Smooth muscle cell of the brain vasculature (primary cell): ENCODE measurements around the gene RND1.
A peak's percentile ranks its signal among the peaks of the same experiment; 100 is the strongest.
"Not testable (repeated sequence)": the region's sequence is repeated elsewhere in the genome, so short reads cannot be mapped to it uniquely, and the experiment has no call there.

Experiments used
- DNase-seq: peaks from one replicate; pipeline ENCODE4 v3.0.0-alpha.2; 2012; ENCODE audit warnings: low read depth, low spot score

Gene RND1

DNA sequence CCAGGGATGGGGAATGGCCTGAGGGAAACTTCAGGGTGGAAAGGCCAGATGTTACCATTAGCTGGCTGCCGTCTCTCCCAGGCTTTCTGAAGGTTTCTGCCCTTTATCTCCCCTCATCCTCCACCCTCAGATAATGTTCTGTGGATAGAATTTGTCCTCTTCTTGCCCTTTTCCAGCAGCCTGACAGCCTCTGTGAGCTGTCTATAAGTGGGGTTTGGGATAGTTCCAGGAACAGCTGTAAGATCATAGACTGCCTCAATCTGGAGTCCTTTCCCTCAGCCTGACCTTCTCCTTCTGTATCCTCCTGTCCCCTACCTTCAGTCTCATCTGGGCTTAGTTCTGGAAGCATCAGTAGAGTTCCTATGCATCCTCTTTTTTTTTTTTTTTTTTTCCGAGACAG, 2.8 kb upstream of the RND1 start:
- DNase-seq: no peak

DNA sequence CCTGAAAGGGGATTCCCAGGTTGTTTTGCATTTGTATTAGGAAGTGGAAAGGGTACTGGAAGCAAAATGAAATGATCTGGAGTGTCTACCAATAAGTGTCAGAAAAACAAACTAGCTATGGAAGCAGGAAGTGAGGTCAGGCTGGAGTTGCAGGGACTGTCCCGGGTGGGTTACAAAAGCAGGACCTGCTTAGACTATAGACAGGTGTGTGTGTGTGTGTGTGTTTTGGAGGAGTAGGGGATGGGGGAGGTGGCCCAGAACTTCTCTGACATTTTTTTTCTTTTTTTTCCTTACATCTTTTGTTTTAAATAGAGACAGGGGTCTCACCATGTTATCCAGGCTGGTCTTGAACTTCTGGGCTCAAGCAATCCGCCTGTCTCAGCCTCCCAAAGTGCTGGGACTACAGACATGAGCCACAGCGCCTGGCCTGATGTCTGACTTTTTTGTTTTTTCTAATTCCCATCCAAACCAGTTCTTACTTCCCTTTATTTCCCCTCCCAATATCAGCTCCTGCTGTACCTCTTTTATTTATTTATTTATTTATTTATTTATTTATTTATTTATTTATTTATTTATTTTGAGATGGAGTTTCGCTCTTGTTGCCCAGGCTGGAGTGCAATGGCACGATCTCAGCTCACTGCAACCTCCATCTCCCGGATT, 512 bp upstream of the RND1 start:
- DNase-seq: no peak

DNA sequence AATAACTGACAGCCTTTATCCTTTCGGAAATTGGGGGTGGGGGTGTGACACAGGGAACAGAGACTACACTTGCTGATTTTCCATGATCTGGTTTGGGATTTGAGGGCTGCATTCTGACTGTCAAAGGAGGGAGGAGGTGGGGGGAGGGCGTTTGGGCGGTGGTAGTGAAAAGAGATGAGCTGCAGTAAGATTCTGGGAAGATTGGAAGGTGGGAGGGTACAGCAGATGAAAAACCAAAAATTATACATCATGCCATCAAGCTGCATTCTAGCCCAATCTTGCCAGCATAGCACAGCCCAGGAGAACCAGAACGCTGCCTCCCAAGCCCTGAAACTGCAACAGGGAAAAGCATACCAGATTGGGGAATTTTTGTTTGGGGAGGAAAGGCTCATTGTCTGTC, 2.4 kb downstream of the RND1 start:
- DNase-seq: no peak

DNA sequence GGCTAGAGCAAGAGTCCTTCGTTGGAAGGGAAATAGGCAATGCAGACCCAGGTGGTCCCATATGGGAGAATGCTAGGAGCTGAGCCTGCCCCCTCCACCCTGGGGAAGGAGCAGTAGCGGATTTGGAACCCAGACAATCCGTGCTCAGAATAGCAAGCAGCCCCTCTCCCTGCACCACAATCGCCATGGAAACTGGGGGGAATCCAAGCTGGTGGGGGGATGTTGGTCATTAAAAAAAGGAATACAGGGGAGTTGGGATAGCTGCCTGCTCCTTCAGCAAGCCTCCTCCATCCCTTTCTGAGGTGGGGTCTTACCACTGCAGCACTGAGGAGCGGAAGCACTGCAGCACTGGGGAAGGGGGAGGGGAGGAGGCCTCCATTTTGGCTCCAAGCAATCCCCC, 2.9 kb downstream of the RND1 start:
- DNase-seq: no peak

DNA sequence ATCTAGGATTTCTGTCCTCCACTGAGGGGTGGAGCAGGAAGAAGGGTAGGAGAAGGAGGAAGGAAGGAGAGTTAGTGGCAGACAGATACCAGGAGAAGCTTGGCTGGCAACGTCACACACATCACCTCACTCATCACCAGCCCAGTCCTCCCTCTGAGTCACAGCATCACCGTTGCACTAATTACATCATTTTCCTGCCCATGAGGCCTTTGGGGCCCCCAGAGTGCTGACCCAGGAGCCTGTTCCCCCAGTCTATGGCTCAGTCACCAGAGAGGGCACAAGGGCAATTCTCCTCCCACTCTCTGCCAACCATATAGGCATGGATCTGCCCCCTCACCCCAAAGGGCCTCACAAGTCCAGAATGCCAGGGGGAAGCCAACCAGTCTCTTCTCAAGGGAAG, 4.6 kb downstream of the RND1 start:
- no peak for DNase-seq

DNA sequence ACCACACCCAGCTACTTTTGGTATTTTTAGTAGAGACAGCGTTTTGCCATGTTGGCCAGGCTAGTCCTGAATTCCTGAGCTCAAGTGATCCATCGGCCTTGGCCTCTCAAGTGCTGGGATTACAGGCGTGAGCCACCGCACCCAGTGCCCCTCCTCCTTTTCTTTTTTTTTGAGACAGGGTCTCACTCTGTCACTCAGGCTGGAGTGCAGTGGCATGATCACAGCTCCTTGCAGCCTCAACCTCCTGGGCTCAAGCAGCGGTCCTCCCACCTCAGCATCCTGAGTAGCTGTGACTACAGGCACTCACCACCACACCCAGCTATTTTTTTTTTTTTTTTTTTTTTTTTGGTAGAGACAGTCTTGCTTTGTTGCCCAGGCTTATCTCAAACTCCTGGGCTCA, 5.4 kb downstream of the RND1 start:
- DNase-seq: not testable (repeated sequence)

DNA sequence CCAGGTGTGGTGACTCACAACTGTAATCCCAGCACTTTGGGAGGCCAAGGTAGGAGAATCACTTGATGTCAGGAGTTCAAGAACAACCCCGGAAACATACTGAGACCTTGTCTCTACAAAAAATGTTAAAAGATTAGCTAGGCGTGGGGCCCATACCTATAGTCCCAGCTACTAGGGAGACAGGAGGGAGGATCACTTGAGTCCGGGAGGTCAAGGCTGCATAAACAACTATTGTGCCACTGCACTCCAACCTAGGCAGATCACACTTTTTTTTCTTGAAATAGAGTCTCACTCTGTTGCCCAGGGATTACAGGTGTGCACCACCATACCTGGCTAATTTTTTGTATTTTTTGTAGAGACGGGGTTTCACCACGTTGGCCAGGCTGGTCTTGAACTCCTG, 6.1 kb downstream of the RND1 start:
- DNase-seq: no peak

DNA sequence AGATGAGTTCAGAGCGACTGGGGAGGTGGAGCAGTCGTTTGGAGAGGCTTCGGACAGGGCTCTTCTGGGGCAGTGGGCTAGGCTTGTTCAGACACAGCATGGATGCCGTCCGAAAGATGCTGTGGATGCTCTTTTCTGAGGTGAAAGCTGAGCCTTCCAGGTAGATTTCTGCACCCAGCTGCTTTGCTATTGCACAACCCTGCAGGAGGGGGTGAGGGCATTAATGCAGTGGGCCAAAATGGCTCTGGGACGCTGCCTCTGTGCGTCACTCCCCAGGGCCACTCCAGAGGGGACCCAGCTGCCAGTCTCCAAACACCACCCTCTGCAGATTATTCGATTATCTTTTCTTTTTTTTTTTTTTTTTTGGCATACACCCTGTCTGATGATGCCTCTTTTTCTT, 7.6 kb downstream of the RND1 start:
- no peak for DNase-seq

DNA sequence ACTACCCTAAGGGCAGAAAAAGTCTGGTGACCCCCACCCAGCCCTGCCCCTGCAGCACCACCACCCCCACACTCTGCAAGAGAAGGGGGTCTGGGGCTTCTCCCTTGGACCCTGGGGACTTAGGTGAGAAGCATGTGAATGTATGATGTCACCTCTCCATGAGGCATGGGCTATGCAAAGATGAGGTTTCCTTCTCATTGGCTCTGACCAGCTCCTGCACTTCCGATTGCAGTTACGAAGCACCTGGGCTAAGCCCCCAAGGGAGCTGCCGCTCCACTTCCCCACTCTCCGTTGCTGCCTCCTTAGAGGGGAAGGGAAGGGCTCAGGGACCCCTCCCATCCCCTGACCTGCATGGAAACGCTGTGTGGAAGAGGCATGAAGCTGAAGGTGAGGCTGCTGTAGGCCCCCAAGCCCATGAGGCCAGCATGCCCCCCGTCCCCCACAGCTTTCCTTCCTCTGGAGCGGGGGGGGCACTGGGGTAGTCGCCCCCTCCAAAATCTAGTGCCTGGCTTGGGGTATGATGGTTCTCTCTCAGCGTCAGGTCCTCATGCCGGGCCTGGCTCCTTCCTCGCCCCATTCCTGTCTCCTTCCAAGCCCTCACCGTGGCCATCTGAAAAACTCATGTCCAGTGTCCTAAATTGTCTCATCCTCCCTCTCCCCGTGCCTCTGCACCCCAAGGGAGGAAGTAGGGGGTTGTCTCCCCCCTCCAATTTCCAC, 8.2 kb downstream of the RND1 start:
- no peak for DNase-seq

DNA sequence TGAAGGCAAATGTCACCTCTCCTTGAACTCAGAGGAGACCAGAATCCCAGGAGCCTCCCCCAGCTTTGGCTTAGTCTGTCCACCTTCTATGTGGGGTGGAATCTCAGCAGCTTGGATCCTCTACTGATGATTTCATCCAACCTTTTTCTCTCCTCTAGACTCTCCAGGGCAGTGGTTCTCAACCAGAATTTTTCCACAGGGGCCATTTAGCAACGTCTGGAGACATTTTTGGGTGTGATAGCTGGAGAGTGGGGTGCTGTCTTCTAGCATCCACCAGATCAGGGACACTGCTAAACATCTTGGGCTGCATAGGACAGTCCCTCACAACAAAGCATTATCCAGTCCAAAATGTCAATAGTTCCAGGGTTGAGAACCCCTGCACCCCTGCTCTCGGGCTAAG, 9.3 kb downstream of the RND1 start:
- DNase-seq: no peak

DNA sequence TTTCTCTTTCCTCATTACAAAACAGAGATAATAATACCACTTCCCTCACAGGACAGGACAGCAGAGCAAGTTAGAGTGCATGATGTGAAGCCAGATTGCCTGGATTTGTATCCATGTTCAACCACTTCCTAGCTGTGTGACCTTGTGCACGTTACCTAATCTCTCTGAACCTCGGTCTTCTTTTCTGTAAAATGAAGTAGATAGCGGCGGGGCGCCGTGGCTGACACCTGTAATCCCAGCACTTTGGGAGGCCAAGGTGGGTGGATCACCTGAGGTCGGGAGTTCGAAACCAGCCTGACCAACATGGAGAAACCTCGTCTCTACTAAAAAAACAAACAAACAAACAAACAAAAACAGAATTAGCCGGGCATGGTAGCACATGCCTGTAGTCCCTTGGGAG, 10.7 kb downstream of the RND1 start:
- not testable (repeated sequence) for DNase-seq

DNA sequence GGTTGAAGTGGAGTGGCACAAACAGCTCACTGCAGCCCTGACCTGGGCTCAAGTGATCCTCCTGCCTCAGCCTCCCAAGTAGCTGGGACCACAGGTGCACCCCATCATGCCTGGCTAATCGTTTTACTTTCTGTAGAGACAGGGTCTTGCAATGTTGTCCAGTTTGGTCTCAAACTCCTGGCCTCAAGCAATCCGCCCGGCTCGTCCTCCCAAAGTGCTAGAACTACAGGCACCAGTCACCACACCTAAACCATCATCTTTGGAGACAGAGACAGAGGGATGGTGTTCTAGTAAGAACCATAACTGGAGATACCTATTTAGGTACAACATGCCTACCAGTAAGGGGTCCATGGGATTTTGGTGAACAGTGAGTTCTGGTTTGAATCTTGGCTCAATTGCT, 11.2 kb downstream of the RND1 start:
- no peak for DNase-seq

DNA sequence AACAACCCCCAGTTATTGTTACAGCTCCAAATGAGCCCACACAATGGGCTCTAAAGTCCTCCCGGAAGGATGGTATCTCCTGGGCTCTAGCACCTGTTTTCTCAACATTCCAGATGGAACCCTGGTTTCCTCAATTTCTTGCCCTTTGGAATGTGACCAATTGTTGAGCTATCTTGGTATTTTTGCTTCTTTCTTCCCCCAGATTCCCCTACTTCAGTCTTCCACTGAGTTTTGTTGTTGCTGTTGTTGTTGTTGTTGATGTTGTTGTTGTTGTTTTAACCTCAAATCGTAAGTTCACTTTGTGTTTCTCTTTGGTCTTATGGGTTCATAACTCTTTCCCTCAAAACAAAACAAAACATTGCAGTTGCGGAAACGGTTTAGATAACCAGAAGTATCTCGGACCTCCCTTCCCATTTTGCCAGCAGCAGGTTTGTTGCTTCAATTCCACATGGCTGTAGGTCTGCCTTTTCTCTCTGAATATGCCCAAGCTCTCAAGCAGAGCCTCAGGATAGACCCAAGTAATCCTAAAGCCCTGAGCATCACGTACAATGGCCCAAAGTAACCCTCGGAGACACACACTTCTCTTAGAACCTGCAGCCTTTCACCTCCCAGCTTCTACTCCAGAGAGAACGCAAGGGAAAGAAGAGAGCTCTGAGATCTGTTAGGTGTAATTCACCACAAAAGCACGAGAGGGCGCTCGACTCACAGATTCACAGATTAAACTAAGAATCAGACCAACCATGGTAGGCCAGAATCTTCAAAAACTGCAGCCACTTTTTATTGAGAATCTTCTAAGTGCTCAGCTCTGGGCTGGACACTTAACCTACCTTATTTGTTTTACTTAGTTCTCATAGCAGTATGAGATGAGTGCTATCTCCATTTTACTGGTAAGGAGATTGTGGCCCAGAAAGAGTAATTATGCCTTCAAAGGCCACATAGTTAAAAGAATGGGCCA, 12.7 kb downstream of the RND1 start:
- DNase-seq: peak; percentile 89

DNA sequence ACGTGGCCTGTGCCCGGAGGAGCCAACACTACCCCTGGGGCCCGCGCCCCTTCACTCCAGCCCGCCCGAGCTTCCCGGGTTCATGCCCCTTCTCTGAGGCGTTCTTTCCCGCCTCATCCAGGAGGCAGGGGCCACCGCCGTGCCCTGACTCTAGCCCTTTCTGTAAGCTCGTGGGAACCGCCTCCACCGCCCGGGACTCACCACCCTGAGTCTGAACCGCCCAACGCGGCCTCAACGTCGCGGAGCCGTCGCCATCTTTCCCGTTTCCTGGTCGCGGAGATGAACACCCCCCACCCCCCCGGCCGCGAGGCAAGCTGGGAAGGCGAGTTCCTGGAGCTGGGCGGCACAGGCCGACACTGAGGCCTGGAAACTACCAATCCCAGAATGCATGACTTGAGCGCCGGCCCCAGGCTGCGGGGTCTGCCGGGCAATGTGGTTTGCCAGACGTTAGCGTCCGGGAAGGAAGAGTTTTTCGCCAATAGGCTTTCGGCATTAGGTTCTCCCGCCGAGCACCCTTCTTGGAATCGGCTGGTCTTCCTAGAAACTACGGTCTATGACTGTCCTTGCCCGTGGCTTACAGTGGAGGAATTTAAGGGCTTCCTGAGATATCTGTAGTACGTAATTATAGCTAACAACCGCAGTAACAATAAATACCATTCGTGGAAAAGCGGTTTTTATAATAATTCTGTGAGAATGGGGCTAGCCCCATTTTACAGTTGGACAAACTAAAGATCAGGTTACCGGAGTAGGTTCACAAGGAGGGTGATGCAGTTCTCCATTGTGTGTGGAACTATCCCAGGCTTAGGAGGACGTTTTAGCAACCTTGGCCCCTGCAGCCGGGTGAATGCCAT, 13.6 kb downstream of the RND1 start, which contains the start of gene DDX23:
DDX23 (minus strand) TSS at position 281 of the 851 bp plus-strand sequence. CDS start 6,381 bp downstream, outside the sequence.
- DNase-seq: peak; percentile 92

DNA sequence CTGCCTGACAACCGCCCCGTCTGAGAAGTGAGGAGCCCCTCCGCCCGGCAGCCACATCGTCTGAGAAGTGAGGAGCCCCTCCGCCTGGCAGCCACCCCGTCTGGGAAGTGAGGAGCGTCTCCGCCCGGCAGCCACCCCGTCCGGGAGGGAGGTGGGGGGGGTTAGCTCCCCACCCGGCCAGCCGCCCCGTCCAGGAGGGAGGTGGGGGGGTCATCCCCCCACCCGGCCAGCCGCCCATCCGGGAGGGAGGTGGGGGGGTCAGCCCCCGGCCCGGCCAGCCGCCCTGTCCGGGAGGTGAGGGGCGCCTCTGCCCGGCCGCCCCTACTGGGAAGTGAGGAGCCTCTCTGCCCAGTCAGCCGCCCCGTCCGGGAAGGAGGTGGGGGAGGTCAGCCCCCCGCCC, 23.6 kb downstream of the RND1 start:
- not testable (repeated sequence) for DNase-seq

DNA sequence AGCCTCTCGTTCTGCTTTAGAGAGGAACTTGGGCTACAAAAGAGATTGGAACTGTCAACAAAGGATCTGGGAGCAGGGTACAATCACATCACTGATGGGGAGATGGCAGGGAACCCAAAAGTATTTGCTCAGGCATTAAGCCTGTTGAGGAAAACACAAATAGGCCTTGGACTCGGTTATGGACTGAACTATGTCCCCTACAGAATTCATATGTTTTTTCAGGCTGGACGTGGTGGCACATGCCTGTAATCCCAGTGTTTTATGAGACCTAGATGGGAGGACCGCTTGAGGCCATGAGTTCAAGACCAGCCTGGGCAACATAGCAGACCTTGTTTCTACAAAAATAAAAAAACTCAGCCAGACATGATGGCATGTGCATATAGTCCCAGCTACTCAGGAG, 27.6 kb downstream of the RND1 start:
- DNase-seq: no peak

DNA sequence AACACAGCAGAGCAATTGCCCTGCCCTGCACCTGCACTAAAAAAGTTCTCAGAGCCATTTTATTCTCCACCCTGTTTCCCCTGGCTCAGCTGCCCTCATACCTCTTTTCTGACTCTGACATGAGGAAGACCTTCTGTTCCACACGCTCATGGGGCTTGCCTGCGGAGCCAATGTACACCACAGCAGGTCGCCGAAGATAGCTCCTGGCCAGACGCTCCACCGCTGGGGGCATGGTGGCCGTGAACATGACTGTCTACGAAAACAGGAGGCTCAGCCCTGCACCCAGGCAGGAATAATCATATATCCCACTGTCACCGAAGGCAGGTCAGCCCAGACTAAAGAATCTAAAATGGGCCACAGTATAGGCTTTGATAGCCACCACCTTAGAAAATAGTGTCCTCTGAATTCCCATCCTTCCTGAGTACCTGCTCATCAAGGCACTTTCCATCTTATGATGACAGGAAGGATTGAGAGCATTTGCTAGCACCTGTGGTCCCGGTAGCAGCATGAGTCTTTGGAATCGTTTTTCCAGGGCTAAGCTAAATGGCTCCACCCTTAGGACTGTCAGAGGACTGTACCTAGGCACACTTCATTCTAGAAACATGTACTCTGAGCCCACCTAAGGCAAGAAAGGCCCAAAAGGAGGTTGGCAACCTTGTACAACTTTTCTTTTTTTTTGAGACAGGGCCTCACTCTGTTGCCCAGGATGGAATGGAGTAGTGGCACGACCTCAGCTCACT, 33.2 kb downstream of the RND1 start:
- no peak for DNase-seq

DNA sequence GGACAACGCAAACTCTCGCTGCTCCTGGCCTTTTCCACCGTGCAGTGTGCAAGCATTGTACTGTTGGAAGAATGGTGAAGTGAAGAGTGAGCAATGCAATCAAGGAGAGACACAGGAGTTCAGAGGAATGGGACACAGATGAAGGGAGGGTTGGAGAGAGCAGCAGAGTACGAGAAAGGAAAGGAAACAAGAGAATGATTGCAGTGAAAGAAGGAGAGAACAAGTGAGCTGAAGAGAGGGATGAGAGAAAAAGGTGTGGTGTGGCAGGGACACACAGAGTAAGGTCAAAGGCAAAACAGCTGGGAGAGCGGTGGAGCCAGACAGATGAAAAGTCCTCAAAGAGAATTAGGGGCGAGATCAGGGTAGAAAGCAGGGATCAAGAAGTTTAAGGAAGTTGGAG, 34.4 kb downstream of the RND1 start:
- no peak for DNase-seq

DNA sequence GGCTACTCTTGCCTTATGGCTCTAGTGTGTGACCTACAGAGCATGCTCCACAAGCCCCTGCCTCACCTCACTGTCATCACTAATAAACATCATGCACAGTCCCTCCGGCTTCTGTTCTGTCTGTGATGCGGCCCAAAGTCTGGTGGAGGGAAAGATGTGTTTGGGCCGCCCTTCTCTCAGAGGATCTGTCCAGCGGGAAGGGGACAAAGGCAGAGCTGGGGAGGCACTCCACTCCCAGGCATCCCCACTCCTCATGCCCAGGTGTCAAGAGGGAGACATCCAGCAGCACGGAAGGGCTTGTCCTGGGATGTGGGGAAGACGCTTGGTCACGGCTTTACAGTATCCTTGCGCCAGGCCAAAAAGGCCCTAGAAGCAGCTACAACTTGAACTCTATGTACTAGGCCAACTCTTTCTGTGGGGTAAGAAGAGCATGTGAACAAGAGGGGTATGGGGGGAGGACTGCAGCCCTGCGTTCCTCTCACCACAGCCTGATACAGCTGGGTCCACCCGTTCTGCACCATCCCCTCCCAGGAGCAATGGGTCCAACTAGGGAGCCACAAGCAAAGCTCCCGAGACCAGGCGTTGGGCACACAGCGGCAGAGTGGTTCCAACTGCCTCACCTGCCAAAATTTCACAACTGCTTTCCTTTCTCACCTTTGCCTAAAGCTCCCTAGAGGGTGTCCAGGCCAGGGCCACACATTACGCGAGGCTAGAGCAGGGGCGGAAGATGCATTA, 36.7 kb downstream of the RND1 start:
- no peak for DNase-seq

DNA sequence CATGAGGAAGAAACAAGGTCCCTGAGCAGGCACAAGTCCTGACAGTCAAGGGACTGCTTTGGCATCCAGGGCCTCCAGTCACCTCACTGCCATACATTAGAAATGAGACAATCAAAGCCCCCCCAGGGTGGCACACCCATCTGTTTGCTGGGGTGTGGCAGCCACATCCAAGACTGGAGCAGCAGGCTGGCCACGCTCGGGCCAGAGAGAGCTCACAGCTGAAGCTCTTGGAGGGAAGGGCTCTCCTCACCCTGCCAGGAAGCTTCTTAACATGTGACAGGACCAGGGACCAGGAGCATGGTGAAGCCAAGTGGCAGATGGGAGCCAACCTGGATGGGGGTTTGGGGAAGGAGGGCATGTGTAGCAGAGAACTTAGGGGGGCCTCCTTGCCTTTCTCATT, 37.4 kb downstream of the RND1 start:
- no peak for DNase-seq
